Parathyroid adenoma (tissue), 2 donors: ENCODE results near the gene KAT8.

Experiments used
- H2AFZ ChIP-seq: fragments of 300-600 bp; sonication (generic); one replicate; pipeline ENCODE4 v1.7.0; 2017; ENCODE audit warnings: antibody characterized with exemption, mild to moderate bottlenecking
- H3K27ac ChIP-seq: fragments of 300-600 bp; sonication (generic); one replicate; pipeline ENCODE4 v1.7.0; 2017
- H3K27me3 ChIP-seq: fragments of 300-600 bp; sonication (generic); one replicate; pipeline ENCODE4 v1.7.0; 2017; ENCODE audit warnings: low read length; ENCODE audit not compliant: control insufficient read depth, insufficient read depth
- H3K36me3 ChIP-seq: fragments of 300-600 bp; sonication (generic); one replicate; pipeline ENCODE4 v1.7.0; 2017; ENCODE audit warnings: low read length; ENCODE audit not compliant: control insufficient read depth, insufficient read depth
- H3K4me1 ChIP-seq: fragments of 300-600 bp; sonication (generic); one replicate; pipeline ENCODE4 v1.7.0; 2017; ENCODE audit warnings: control low read depth
- H3K4me2 ChIP-seq: fragments of 300-600 bp; sonication (generic); one replicate; pipeline ENCODE4 v1.7.0; 2017; ENCODE audit warnings: low read length
- H3K4me3 ChIP-seq: fragments of 300-600 bp; sonication (generic); one replicate; pipeline ENCODE4 v1.7.0; 2017; ENCODE audit warnings: low read depth, low read length
- H3K79me2 ChIP-seq: fragments of 300-600 bp; sonication (generic); one replicate; pipeline ENCODE4 v1.7.0; 2017; ENCODE audit warnings: control low read depth
- H3K9ac ChIP-seq: fragments of 300-600 bp; sonication (generic); one replicate; pipeline ENCODE4 v1.7.0; 2017; ENCODE audit warnings: mild to moderate bottlenecking
- H3K9me3 ChIP-seq: fragments of 300-600 bp; sonication (generic); one replicate; pipeline ENCODE4 v1.7.0; 2017; ENCODE audit warnings: low read length; ENCODE audit not compliant: control insufficient read depth
- TF ChIP-seq, protein P1 (sequence below): fragments of 300-600 bp; sonication (generic); IDR thresholded peaks from one replicate; pipeline ENCODE4 v1.7.0; 2017; ENCODE audit warnings: antibody characterized with exemption, mild to moderate bottlenecking
- donor health status: primary hyperparathyroidism.

KAT8 gene

DNA sequence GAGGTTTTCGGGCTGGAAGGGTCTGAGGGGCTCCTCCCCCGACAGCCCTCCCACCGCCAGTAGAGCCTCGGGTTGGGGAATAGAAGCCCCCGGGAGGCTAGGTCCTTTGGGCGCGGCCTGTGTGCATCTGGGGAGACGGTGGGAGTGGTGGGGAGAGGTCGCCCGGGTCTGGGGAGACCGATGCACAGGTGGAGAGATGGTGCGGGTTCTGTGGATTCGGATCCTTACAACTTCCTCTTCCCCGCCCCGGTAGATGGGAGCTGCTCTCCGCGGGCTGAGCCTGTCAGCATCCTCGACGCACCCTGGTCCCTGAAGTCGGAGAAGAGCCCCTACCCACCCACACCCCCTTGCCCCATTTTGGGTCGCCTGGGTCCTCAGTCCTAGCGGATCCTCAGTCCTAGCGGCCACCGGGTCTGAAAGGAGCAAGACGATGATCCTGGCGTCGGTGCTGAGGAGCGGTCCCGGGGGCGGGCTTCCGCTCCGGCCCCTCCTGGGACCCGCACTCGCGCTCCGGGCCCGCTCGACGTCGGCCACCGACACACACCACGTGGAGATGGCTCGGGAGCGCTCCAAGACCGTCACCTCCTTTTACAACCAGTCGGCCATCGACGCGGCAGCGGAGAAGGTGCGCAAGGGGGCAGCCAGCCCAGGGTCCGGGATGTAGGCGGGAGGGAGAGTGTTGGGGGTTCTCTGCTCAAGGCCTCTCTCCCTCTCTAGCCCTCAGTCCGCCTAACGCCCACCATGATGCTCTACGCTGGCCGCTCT lies 8.5 kb upstream of the KAT8 start:
- no peaks in the 10 kb centered on the region for H3K36me3 ChIP-seq
- TF ChIP-seq, protein P1, sequence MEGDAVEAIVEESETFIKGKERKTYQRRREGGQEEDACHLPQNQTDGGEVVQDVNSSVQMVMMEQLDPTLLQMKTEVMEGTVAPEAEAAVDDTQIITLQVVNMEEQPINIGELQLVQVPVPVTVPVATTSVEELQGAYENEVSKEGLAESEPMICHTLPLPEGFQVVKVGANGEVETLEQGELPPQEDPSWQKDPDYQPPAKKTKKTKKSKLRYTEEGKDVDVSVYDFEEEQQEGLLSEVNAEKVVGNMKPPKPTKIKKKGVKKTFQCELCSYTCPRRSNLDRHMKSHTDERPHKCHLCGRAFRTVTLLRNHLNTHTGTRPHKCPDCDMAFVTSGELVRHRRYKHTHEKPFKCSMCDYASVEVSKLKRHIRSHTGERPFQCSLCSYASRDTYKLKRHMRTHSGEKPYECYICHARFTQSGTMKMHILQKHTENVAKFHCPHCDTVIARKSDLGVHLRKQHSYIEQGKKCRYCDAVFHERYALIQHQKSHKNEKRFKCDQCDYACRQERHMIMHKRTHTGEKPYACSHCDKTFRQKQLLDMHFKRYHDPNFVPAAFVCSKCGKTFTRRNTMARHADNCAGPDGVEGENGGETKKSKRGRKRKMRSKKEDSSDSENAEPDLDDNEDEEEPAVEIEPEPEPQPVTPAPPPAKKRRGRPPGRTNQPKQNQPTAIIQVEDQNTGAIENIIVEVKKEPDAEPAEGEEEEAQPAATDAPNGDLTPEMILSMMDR, result no peak
- H3K4me3 ChIP-seq, result peak overlapping the region; percentile 85
- peak overlapping the region; percentile 53 for H3K27ac ChIP-seq
- H3K4me1 ChIP-seq, result peaks cover 3% of the 10 kb centered on the region
- H3K4me2 ChIP-seq, result peak overlapping the region; percentile 74
- H3K9me3 ChIP-seq, result no peaks in the 10 kb centered on the region
- no peak overlapping the region for H3K9ac ChIP-seq
- H3K79me2 ChIP-seq, result peaks cover 3% of the 10 kb centered on the region
- no peaks in the 10 kb centered on the region for H3K27me3 ChIP-seq
- peak overlapping the region; percentile 94 for H2AFZ ChIP-seq

DNA sequence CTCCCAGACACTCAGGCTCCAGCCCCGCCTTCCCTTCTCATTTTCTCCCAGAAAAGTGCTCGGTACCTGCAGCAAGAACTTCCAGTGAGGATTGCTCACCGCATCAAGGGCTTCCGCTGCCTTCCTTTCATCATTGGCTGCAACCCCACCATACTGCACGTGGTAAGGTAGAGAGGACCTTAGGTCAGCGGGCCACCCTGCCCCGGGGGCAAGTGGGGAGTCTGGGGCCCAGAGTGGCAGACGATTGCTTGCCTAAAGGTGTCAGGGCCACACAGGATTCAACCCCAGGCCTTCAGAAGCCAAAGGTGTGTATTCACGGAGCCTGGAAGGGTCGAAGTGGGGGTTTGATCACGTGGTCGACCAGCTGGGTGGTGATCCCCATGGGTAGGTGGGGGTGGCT lies 7.8 kb upstream of the KAT8 start:
- no peak overlapping the region for H3K4me2 ChIP-seq
- H3K4me3 ChIP-seq, result no peak overlapping the region
- no peaks in the 10 kb centered on the region for H3K36me3 ChIP-seq
- peaks cover 3% of the 10 kb centered on the region for H3K79me2 ChIP-seq
- no peaks in the 10 kb centered on the region for H3K9me3 ChIP-seq
- peaks cover 3% of the 10 kb centered on the region for H3K4me1 ChIP-seq
- TF ChIP-seq, protein P1, result no peak
- no peak overlapping the region for H3K9ac ChIP-seq
- H3K27me3 ChIP-seq, result no peaks in the 10 kb centered on the region
- H3K27ac ChIP-seq, result no peak overlapping the region
- no peak overlapping the region for H2AFZ ChIP-seq

- no peaks in the 10 kb centered on the region for H3K36me3 ChIP-seq
- H3K4me2 ChIP-seq, result no peak overlapping the region
- H2AFZ ChIP-seq, result no peak overlapping the region
- H3K4me1 ChIP-seq, result peaks cover 3% of the 10 kb centered on the region
- no peak overlapping the region for H3K9ac ChIP-seq
- no peak overlapping the region for H3K4me3 ChIP-seq
- peaks cover 3% of the 10 kb centered on the region for H3K79me2 ChIP-seq
- TF ChIP-seq, protein P1, result no peak
- no peak overlapping the region for H3K27ac ChIP-seq
- H3K9me3 ChIP-seq, result no peaks in the 10 kb centered on the region
- H3K27me3 ChIP-seq, result no peaks in the 10 kb centered on the region
Observed at GRCh38 chr16:31110106-31111034, 7.1 kb upstream of the KAT8 start.

DNA sequence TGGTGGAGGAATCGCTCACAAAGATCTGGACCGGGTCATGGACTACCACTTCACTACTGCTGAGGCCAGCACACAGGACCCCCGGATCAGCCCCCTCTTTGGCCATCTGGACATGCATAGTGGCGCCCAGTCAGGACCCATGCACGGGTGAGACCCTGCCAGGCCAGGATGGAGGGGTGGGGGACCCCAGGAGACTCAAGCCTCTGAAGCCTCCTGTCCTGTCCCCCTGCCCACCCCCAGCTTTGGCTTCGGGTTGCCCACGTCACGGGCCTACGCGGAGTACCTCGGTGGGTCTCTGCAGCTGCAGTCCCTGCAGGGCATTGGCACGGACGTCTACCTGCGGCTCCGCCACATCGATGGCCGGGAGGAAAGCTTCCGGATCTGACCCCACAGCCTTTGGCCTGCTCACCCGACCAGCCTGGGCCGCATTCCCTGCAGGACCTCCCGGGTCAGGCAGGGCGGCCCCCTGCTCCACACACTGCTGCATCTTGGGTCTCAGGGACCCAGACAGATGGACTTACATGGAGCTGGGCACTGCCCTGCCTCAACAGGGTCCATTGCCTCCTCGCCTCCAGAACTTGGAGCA lies 5.5 kb upstream of the KAT8 start:
- TF ChIP-seq, protein P1, result no peak
- no peaks in the 10 kb centered on the region for H3K36me3 ChIP-seq
- no peaks in the 10 kb centered on the region for H3K4me1 ChIP-seq
- no peak overlapping the region for H2AFZ ChIP-seq
- H3K27me3 ChIP-seq, result no peaks in the 10 kb centered on the region
- no peaks in the 10 kb centered on the region for H3K9me3 ChIP-seq
- H3K27ac ChIP-seq, result no peak overlapping the region
- H3K4me2 ChIP-seq, result no peak overlapping the region
- peaks cover 3% of the 10 kb centered on the region for H3K79me2 ChIP-seq
- H3K9ac ChIP-seq, result no peak overlapping the region
- H3K4me3 ChIP-seq, result no peak overlapping the region
